Amniotic stem cell (primary cell): ENCODE data around the gene APP.

Experiments used
- DNase-seq: peaks from one replicate; lab custom pipeline; 2025; lab: John Stamatoyannopoulos, UW

Gene APP

GRCh38 chr21:26127073-26127814 lies 43.3 kb downstream of the APP start:
- DNase-seq: no peak

GRCh38 chr21:26126168-26126553 lies 44.4 kb downstream of the APP start:
- DNase-seq: no peak

GRCh38 chr21:26125433-26126167 lies 45.0 kb downstream of the APP start:
- no peak for DNase-seq

- DNase-seq: no peak
Measured at GRCh38 chr21:26124896-26125295, 45.7 kb downstream of the APP start.

DNA sequence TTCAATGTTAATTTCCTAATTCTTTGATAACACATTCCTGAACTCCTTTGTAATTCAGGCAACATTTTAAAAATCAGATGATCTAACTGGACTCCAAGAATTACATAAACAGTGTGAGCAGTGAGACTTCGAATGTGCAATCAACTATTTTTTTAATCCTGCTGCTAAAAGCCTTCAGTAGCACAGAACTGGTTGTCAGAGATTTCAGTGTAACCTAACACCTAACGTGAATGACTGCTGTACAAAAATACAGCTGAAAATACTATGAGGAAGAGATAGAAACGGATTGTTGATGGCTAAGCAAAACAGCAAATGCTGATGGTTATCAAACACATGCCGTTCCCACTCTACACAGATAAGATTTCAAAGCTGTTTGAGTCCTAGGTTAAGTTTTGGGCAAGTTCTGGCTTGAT lies 46.1 kb downstream of the APP start:
- no peak for DNase-seq

GRCh38 chr21:26123012-26123411 lies 47.6 kb downstream of the APP start:
- no peak for DNase-seq

- no peak for DNase-seq
Measured at GRCh38 chr21:26120828-26121227, 49.7 kb downstream of the APP start.

GRCh38 chr21:26119906-26120305 lies 50.7 kb downstream of the APP start:
- no peak for DNase-seq

DNA sequence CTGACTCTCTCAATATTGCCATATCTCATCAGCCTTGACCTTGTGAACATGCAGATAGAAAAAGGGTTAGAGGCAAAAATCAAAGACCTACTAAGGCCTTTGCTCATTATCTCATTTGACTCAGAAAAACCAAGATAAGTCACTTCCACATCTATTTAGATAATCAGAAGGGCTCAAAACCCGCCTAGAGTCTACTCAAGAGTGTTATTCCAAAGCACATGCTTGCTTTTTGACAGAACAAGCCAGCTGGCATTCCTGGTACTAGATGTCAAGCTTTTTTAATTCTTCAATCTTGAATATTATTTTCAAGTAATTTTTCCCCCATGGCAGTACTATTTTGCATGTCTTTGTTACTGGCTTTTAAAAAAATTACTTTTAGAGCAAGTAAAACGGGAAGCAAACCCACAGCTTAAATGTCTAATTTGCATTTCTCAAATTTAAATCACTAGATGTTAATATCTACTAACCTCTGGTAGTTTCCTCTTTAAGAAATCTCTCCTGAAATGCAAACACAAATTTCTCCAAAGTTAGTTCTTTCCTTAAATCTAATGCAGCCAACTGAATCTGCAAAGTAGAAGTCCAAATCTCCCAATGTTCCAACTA lies 51.5 kb downstream of the APP start:
- DNase-seq: no peak

DNA sequence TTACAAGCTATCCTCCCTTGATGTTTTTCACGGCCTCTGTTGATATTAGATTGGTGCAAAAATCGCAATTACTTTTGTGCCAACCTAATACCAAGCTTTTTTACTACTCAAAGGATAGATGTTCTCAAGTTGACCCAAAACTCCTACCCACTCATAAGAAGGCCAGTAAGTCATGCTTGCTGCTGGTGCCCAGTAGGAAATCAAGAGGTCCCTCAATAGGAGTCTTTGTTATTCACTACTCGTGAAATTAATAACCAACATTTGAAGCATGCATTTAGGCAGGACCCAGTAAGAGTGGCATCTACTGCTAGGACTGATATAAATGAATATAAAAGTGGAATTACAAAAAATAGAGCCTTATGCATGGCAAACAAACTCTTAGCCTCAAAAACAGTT lies 52.6 kb downstream of the APP start:
- DNase-seq: no peak

DNA sequence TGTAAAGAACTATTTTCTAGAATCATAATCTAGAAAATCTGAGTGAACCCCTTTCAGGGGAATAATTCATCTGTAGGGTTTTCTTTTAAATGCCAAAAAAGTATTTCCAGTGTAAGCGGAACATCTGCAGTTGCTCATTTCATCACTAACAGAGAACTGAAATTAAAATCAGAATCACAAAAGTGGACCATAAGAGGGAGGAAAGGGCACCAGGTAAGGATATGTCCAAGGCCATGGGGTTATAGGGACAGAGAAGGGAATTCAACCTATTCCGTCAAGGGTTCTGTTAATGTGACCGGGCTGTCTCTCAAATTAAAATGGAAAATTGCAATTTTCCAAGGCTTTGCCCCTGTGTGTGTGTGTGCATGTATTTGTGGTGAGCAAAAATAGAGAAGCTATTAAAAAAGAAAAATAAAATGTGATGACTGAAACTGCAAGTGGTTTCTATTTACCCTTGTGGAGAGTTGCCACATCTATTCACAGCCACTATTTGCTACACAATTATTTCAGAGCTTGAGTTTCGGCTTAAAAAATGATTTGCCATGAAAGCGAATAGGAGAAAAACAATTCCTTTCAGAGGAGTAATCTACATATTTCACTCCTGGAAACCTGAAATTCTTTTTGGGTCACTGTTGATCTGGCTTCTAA lies 53.1 kb downstream of the APP start:
- no peak for DNase-seq

- peak; percentile 8 for DNase-seq
Measured at GRCh38 chr21:26116456-26117011, 54.0 kb downstream of the APP start.

DNA sequence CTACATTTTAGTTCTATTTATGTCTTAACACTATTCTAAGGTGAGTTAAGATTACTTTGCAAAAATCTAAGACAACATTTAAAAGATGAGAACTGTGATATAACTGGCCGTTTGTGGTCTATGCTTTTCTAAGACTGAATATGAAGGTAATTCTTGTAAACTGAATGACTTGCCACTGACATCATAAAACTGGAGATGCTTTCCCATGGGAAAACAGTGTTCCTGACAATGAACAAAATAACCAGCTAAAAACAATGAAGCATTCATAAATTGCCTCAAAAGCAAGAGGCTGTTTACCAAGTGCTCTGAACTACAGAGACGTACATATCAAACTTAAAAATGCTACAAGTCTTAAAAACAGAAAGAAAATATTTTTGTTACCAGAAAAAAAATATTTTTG lies 54.7 kb downstream of the APP start:
- DNase-seq: no peak

DNA sequence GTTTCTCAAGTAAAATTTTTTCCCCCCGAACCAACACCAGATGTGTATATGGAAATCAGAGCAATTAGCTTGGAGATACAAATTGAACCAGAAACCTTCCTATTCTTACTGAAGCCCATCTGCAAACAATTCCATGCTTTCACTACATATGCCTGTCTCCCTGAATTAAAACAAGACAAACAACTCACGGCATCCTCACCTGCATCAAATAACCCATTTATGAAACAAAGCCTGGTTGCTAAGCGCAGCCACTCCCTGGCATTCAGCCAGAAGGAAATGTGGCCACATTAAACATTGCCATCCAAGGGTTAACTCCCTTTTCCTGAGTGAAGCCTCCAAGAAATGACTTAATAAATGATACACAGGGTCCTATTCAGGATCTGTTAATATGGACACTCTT lies 55.3 kb downstream of the APP start:
- DNase-seq: no peak

GRCh38 chr21:26112975-26113374 lies 57.6 kb downstream of the APP start:
- no peak for DNase-seq

DNA sequence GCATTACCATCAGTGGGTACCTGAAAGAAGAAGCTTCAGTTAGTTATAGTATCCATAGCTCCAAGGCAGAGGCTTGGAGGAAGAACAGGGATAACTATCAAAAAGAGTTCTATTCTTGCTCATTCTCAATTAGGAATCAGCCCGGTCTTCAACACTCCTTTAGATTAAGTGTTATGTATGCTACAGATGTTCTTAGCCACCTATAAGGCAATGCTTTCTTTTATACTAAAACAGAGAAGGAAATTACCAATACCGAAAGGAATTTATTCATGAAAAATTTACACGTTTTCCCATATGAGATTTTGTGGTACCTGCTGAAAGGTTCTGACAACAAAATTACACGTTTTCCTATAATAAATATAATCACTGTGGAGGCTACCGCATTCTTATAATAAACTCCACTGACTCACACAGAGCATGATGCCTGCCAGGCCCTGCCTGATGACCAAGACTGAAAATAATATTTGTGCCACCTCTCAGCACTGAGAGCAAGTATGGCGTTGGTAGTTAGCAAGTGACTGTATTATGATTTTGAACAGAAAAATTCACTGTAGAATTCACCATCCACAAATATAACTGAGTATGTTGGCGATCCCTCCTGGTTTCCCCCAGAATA lies 58.3 kb downstream of the APP start:
- DNase-seq: no peak

GRCh38 chr21:26110715-26111114 lies 59.9 kb downstream of the APP start:
- no peak for DNase-seq

- DNase-seq: no peak
Measured at GRCh38 chr21:26107429-26107828, 63.1 kb downstream of the APP start.

DNA sequence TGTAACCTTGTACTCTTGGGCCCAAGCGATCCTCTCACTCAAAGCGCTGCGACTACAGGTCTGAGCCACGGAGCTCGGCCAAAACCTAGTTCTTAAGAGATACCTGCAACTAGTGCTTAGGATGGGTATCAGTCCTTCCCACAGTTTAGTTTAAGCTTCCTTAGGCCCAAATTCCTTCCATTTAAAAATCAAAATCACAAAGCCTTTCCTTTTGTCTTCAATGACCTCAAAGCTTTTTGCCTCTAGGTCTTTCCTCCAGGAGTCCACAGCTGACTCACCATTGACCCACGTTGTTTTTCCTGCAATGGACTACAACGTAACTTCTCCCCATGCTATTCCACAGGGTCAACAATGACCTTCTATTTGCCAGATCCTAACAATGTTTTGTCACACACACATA lies 64.0 kb downstream of the APP start:
- no peak for DNase-seq

DNA sequence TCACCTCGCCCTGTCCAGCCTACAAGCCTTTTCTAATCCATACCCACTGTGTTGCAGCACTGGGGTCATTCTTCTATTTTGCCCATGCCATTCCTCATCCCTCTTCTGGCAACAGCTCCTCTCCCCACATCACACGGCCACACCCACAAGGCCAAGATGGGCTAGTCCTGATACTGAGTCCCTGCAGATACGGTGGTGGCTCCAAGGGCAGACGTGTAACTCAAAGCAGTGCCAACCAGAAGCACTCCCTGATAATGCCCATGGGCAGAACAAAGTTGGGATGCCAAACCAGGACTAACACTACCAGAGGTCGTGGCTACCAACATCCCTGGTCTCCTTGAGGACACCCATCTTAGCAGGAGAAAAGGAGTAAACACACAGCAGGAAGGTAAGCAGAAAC lies 64.8 kb downstream of the APP start:
- no peak for DNase-seq

- DNase-seq: no peak
Measured at GRCh38 chr21:26100573-26100972, 70.0 kb downstream of the APP start.

- DNase-seq: no peak
Measured at GRCh38 chr21:26099610-26100219, 70.9 kb downstream of the APP start.
